ENCODE data around the gene RBM47.
"Not testable (repeated sequence)": the region's sequence is repeated elsewhere in the genome, so short reads cannot be mapped to it uniquely, and the experiment has no call there.

Gene RBM47

DNA sequence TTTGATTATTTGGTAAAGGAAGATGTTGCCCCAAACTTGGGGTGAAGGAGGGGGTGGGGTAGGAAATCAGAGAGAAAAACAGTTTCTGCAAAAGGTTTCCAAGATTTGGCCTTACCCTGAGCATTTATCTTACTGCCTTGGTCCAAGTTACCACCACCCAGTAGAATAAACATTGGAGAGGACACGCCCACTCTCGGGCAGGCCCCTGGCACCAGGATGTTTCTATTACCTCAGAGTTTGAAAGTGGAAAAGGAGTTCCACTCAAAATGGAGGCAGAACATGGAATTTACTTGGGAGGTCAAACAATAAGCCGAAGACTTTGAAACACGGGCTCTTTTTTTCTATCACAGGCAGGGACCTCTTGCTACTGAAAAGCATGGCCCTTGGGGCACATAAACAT is 180.8 kb downstream of the RBM47 start:
- CTCF ChIA-PET, result interaction anchor here (1.5 kb wide), 1 partner anchor 9 kb away, joined by 3 read pairs; no protein-coding TSS in a partner anchor
- no peaks in the 10 kb centered on the region for H3K9me3 Mint-ChIP-seq
- no peak for DNase-seq
- H3K27me3 Mint-ChIP-seq, result no peaks in the 10 kb centered on the region
- H3K4me1 Mint-ChIP-seq, result peaks cover 44% of the 10 kb centered on the region
- peaks cover 6% of the 10 kb centered on the region for H3K36me3 Mint-ChIP-seq
- no peak overlapping the region for H3K4me3 Mint-ChIP-seq
- H3K27ac Mint-ChIP-seq, result no peak overlapping the region

DNA sequence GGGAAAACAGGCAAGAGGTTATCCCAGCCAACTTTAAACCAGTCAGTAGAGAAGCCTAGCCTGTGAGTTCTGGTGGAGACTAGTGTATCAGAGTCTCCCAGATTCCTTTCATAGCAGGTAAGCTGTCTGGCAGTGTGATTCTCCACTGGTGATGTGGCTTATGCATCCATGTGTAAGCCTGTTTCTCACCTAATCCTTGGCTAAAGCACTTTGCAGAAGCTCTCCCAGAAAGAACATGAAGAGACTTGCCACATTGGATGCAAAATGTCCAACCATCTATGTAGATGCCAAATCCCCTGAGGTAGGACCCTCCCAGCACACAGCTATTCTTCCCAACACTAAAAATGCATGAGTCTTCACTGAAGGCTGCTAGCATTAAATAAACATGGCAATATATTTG is 182.8 kb downstream of the RBM47 start:
- peaks cover 15% of the 10 kb centered on the region for H3K36me3 Mint-ChIP-seq
- no peak overlapping the region for H3K27ac Mint-ChIP-seq
- peaks cover 46% of the 10 kb centered on the region for H3K4me1 Mint-ChIP-seq
- no peak for DNase-seq
- CTCF ChIA-PET, result interaction anchor here (1.0 kb wide), 1 partner anchor 274 kb away, joined by 3 read pairs; no protein-coding TSS in a partner anchor
- no peak overlapping the region for H3K4me3 Mint-ChIP-seq
- H3K27me3 Mint-ChIP-seq, result no peaks in the 10 kb centered on the region
- H3K9me3 Mint-ChIP-seq, result peaks cover 3% of the 10 kb centered on the region

DNA sequence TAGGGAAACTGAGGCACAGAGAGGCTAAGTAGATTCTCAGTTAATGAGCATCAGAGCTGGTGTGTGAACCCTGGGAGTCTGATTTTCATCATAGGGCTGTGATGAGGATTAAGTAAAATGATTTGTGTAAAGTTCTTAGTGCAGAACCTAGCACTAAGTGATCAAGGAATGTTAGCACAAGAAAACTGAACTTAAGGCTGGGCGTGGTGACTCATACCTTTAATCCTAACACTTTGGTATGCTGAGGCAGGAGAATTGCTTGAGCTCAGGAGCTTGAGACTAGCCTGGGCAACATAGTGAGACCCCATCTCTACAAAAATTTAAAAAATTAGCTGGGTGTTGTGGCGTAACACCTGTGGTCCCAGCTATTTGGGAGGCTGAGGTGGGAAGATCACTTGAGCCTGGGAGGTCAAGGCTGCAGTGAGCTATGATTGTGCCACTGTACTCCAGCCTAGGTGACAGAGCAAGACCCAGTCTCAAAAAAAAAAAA is 183.4 kb downstream of the RBM47 start:
- CTCF ChIA-PET, result interaction anchor here (1.0 kb wide), 1 partner anchor 274 kb away, joined by 3 read pairs; no protein-coding TSS in a partner anchor
- Mint-ChIP-seq H3K4me1 (peaks cover 46% of the 10 kb centered on the region), H3K36me3 (peaks cover 15% of the 10 kb centered on the region)
- H3K27me3 Mint-ChIP-seq, H3K4me3 Mint-ChIP-seq, H3K9me3 Mint-ChIP-seq, H3K27ac Mint-ChIP-seq, DNase-seq: not testable (repeated sequence)

DNA sequence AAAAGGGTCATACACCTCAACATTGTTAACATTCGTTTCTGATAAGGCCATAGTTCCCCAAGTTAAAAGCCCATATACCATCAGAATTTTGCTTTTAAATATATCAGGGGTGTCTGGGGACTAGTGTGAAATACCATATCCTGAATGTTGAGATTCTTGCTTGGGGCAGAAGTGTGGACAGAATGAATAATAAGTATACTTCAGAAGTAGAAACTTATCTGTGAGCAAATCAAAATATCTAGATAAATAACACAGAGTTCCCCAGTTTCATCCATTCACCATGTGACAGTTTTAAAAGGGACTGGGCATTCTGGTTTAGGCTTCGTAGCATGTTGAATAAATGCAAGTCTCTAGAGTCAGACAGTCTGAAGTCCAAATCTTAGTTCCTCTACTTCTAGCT is 184.0 kb downstream of the RBM47 start:
- Mint-ChIP-seq H3K9me3 (peaks cover 3% of the 10 kb centered on the region), H3K36me3 (peaks cover 15% of the 10 kb centered on the region), H3K27ac (no peak overlapping the region), H3K4me3 (no peak overlapping the region), H3K27me3 (no peaks in the 10 kb centered on the region), H3K4me1 (peaks cover 46% of the 10 kb centered on the region)
- CTCF ChIA-PET, result interaction anchor here (1.0 kb wide), 1 partner anchor 275 kb away, joined by 3 read pairs; no protein-coding TSS in a partner anchor
- DNase-seq, result no peak

DNA sequence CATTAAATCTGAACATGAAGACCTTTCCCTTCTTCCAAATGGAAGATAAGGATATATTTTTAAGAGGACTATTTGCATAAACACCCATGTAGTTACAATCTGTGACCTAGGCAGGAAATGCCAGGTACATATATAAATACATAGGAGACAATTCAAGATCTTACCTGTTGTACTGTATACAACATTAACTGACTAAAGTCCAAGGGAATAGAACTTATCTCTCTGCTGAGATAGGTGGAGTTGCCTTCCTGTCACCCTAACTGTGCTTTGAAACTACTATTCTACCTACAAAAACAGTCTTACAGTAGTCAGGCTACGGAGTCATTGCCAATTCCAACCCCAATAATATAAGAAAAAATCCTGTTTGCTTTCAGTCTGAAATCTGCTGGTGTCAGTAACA is 188.2 kb downstream of the RBM47 start:
- H3K36me3 Mint-ChIP-seq, result peaks cover 22% of the 10 kb centered on the region
- no peak for DNase-seq
- H3K27me3 Mint-ChIP-seq, result no peaks in the 10 kb centered on the region
- CTCF ChIA-PET, result no interaction called here
- no peak overlapping the region for H3K27ac Mint-ChIP-seq
- H3K4me1 Mint-ChIP-seq, result peaks cover 60% of the 10 kb centered on the region
- no peak overlapping the region for H3K4me3 Mint-ChIP-seq
- peaks cover 10% of the 10 kb centered on the region for H3K9me3 Mint-ChIP-seq

DNA sequence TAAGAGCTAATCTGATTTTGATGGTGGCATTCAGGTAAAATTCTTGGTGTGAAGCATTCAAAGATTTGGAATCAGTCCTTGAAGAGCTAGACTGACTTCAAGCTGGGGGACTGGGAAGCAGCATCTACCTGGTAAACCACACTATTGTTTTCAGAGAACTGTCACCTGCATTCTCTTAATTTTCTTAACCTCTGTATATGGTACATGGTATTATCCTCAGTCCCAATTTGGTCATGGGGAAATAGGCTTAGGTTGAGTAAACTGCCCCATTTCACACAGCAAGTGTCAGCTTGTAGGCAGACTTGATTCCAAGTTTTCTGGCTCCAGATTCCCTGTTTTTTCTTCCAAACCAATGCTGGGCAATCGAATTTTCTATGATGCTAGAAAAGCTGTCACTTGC is 190.1 kb downstream of the RBM47 start:
- Mint-ChIP-seq H3K27me3 (no peaks in the 10 kb centered on the region), H3K9me3 (peaks cover 13% of the 10 kb centered on the region)

DNA sequence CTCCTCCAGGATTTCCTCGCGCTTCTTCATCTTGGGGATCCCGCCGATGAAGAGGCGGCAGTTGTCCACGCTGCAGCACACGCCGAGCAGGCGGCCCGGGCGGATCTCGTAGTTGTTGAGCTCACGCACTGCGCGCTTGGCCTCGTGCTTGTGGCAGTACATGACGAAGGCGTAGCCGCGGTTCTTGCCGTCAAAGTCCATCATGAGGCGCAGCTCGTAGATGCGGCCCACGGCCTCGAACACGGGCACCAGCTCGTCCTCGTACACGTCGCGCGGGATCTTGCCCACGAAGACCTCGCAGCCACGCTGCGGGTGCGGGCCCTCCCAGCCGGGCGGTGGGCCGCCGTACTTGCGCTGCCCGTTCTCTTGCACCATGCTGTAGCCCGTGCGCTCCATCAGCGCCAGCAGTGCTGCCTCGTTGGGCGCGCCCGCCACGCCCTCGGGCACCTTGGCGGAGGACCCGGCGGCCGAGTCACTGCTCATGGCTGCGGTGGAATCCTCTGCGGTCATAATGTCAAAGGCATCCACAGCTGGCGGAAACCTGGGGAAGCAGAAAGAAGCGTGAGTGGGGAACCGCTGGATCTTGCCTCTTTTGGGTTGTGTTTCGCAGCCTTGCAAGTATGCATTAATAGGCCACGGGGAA is 191.2 kb downstream of the RBM47 start:
- Mint-ChIP-seq H3K27me3 (no peaks in the 10 kb centered on the region), H3K27ac (peak overlapping the region; percentile 89), H3K4me3 (no peak overlapping the region)

More for the DNA sequence above, 190.1 kb downstream of the RBM47 start:
- peaks cover 33% of the 10 kb centered on the region for H3K36me3 Mint-ChIP-seq
- no peak for DNase-seq
- peak overlapping the region; percentile 24 for H3K4me3 Mint-ChIP-seq
- CTCF ChIA-PET, result interaction anchor here (1.1 kb wide), 1 partner anchor 128 kb away, joined by 5 read pairs; no protein-coding TSS in a partner anchor
- peaks cover 78% of the 10 kb centered on the region for H3K4me1 Mint-ChIP-seq
- H3K27ac Mint-ChIP-seq, result peak overlapping the region; percentile 89

DNA sequence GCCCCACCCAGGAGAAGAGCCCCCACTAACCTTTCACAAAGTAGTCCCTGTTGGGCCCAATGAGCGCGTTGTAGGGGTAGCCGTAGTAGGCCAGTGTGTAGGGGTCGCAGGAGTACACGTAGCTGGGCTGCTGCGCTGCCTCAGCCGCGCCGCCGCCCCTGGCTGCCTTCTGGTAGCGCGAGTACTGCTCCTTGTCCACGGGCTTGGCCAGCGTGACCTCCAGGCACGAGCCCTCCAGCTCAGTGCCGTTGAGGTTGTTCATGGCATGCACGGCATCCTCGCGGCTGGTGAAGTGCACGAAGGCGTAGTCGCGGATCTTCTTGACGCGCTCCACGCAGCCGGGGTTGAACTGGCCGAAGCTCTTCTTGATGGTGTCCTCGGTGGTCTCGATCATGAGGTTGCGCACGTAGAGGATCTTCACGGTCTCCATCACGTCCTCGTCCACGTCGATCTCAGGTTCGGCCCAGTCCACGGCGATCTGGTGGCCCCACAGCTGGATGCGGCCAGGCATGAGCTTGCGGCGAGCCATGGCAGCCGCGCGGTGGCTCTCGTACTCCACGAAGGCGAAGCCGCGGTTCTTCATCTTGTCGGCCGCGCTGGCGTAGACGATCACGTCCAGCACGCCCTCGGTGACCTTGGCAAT is 191.8 kb downstream of the RBM47 start:
- peaks cover 13% of the 10 kb centered on the region for H3K9me3 Mint-ChIP-seq
- no peak overlapping the region for H3K4me3 Mint-ChIP-seq
- H3K4me1 Mint-ChIP-seq, result peaks cover 88% of the 10 kb centered on the region
- H3K36me3 Mint-ChIP-seq, result peaks cover 34% of the 10 kb centered on the region
- no peak for DNase-seq
- H3K27me3 Mint-ChIP-seq, result no peaks in the 10 kb centered on the region
- CTCF ChIA-PET, result no interaction called here
- peak overlapping the region; percentile 28 for H3K27ac Mint-ChIP-seq

More for the DNA sequence above, 191.2 kb downstream of the RBM47 start:
- CTCF ChIA-PET, result interaction anchor here (1.1 kb wide), 1 partner anchor 127 kb away, joined by 5 read pairs; no protein-coding TSS in a partner anchor
- H3K36me3 Mint-ChIP-seq, result peaks cover 37% of the 10 kb centered on the region
- H3K4me1 Mint-ChIP-seq, result peaks cover 86% of the 10 kb centered on the region
- DNase-seq, result no peak
- peaks cover 13% of the 10 kb centered on the region for H3K9me3 Mint-ChIP-seq

DNA sequence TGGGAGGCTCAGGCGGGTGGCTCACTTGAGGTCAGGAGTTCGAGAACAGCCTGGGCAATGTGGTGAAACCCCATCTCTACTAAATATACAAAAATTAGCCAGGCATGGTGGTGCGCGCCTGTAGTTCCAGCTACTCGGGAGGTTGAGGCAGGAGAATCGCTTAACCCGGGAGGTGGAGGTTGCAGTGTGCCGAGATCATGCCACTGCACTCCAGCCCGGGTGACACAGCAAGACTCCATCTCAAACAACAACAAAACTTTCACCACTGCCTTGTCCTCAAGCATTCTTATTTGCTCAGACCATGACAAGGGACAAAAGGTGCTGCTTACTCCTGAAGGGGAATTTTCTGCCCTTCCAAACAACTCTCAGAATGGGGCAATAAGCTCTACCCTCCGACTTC is 194.4 kb downstream of the RBM47 start:
- Mint-ChIP-seq H3K9me3 (peaks cover 17% of the 10 kb centered on the region), H3K4me1 (peaks cover 87% of the 10 kb centered on the region), H3K27ac (peak overlapping the region; percentile 93), H3K36me3 (peaks cover 44% of the 10 kb centered on the region)
- not testable (repeated sequence) for H3K4me3 Mint-ChIP-seq, H3K27me3 Mint-ChIP-seq, DNase-seq
- CTCF ChIA-PET, result interaction anchor here (1.7 kb wide), 1 partner anchor 115 kb away, joined by 5 read pairs; no protein-coding TSS in a partner anchor

DNA sequence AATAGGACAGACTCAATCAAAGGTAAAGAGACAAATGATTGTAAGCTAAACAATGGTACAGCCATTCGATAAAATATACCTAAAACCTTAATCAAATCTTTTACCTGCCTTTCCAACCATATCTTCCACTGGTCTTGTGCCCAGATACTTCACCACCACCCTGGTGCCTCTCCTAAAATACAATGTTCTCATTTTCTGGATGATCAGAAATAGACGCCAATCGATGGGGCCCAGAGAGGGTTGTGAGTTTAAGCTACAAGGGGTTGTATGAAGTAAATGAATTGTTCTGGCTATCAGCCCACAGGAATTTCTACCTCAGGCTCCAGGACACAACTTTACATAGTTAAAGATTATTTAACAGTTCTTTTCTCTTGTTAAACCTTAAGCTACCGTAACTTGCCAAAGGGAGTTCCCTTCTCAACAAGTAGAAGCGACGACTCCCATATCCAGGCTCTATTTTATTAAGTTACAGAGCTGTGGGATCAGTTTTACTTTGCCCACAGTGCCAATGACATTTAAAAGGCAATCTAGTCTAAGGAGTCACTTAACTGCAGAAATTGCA is 195.5 kb downstream of the RBM47 start:
- Mint-ChIP-seq H3K27me3 (no peaks in the 10 kb centered on the region), H3K4me3 (peak overlapping the region; percentile 57), H3K9me3 (peaks cover 17% of the 10 kb centered on the region), H3K4me1 (peaks cover 82% of the 10 kb centered on the region), H3K36me3 (peaks cover 50% of the 10 kb centered on the region), H3K27ac (peak overlapping the region; percentile 93)
- DNase-seq, result no peak
- CTCF ChIA-PET, result interaction anchor here (1.0 to 1.7 kb wide), 2 partner anchors 117 kb away, joined by 4 to 5 read pairs; no protein-coding TSS in a partner anchor

DNA sequence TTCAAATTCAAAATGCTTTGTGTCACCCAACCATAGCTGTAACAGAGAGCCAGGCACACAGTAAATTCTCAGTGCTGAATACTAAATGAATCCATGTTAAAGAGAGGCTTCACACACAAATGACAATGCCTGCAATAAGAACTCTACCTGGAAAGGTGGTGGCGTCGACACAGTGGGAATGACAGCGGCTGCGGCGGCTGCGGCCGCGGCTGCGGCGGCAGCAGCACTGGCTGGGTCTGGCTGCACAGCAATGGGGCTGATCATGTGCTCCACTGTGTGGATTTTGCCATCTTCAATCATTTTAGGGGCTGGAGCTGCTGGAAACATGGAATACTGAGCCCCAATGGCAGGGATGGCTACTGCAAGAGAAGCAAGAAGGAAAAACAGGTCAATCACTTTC is 197.2 kb downstream of the RBM47 start:
- Mint-ChIP-seq H3K4me3 (no peak overlapping the region), H3K27me3 (no peaks in the 10 kb centered on the region), H3K36me3 (peaks cover 53% of the 10 kb centered on the region), H3K9me3 (peaks cover 15% of the 10 kb centered on the region), H3K27ac (peak overlapping the region; percentile 93), H3K4me1 (peaks cover 81% of the 10 kb centered on the region)
- DNase-seq, result no peak
- CTCF ChIA-PET, result interaction anchor here (0.6 kb wide), 1 partner anchor 1060 kb away, joined by 3 read pairs; no protein-coding TSS in a partner anchor

DNA sequence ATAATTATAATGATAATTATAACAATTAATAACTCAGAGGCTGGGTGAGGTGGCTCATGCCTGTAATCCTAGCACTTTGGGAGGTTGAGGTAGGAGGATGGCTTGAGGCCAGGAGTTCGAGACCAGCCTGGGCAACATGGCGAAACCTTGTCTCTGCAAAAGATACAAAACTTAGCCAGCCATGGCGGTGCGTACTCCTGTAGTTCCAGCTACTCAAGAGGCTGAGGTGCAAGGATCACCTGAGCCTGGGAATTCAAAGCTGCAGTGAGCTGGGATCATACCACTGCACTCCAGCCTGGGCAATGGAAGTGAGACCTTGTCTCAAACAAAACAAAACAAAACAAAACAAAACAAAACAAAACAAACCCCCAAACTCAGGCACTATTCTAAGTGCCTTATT is 201.8 kb downstream of the RBM47 start:
- H3K4me3 Mint-ChIP-seq, CTCF ChIA-PET, H3K27ac Mint-ChIP-seq, DNase-seq, H3K27me3 Mint-ChIP-seq: not testable (repeated sequence)
- peaks cover 41% of the 10 kb centered on the region for H3K4me1 Mint-ChIP-seq
- H3K9me3 Mint-ChIP-seq, result peaks cover 10% of the 10 kb centered on the region
- H3K36me3 Mint-ChIP-seq, result peaks cover 44% of the 10 kb centered on the region

DNA sequence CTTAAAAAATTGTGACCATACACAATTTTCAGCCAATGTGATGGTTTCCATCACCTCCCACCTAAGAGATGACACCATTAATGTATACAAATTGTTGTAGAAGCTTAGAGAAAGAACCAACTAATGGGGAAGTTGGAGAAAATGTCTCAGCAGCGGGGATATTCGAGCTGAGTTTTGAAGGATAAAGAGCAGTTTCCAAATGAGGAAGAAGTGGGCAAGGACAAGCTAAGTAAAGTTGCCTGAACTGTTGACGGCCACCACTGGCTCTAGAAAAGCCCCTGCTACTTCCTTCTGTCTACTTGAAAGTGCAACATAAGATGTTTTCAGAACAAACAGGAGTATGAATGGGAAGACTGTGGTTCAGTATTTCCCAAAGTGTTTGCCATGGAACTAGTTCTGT is 202.5 kb downstream of the RBM47 start:
- H3K36me3 Mint-ChIP-seq, result peaks cover 42% of the 10 kb centered on the region
- no peak overlapping the region for H3K4me3 Mint-ChIP-seq
- H3K9me3 Mint-ChIP-seq, result peaks cover 7% of the 10 kb centered on the region
- H3K27me3 Mint-ChIP-seq, result no peaks in the 10 kb centered on the region
- DNase-seq, result no peak
- CTCF ChIA-PET, result interaction anchor here (0.6 kb wide), 1 partner anchor 305 kb away, joined by 4 read pairs; no protein-coding TSS in a partner anchor
- peaks cover 37% of the 10 kb centered on the region for H3K4me1 Mint-ChIP-seq
- H3K27ac Mint-ChIP-seq, result no peak overlapping the region

All from activated naive CD4-positive, alpha-beta T cell treated with anti-CD3 and anti-CD28 coated beads, Interleukin-2, amount 10 ng/mL, durations not matched to agents 7 days and 5 days (primary cell).